Endothelial cell of umbilical vein (primary cell): ENCODE measurements around the gene ATP5F1B. TPM values are rescaled to one million over a fixed set of nuclear protein-coding genes. Genes with fewer than 3 reads are reported as not detected.

Source experiments
- BruUV-seq: library from RNA; stranded (reverse); fragments of 400-500 nt; replicated peaks from 2 replicates; lab custom pipeline; 2021; lab: Mats Ljungman, UMichigan
- CTCF ChIA-PET: fragments of 300-600, 350-600 bp; sonication (Branson Sonifier 250); formaldehyde crosslinking; loops from one replicate; lab custom pipeline; 2021; ENCODE audit warnings: antibody characterized with exemption, inconsistent platforms; lab: Charles Lee
- POLR2A ChIA-PET: fragments of 300-600, 350-600 bp; sonication (Branson Sonifier 250); formaldehyde crosslinking; loops from one replicate; lab custom pipeline; 2021; ENCODE audit warnings: antibody characterized with exemption, inconsistent platforms; lab: Charles Lee
- DNase-seq: peaks from one replicate; pipeline ENCODE4 v3.0.0-alpha.2; 2011; ENCODE audit warnings: low read depth, low spot score
- FAIRE-seq: peaks from 2 replicates; lab custom pipeline; 2011; peaks lifted over from hg19 to GRCh38; lab: Jason Lieb, UNC
- H2AFZ ChIP-seq: 2 replicates; pipeline ENCODE4 v1.6.0; 2012; ENCODE audit warnings: low read depth, low read length, control low read depth, inconsistent platforms
- H3K27ac ChIP-seq: 2 replicates; pipeline ENCODE4 v1.5.1; 2011; ENCODE audit warnings: low read depth, mild to moderate bottlenecking, control low read depth, low read length, moderate library complexity; ENCODE audit not compliant: insufficient read depth
- H3K27me3 ChIP-seq, 2 experiments: 2 replicates each; pipeline versions ENCODE4 v1.6.0 to v1.6.1; 2011; ENCODE audit warnings: low read length in 2 of 2, mixed read lengths in 1 of 2; ENCODE audit not compliant: control insufficient read depth in 2 of 2, insufficient read depth in 2 of 2
- H3K36me3 ChIP-seq, 2 experiments: 2 replicates in 1 of 2; 3 replicates in 1 of 2; pipeline ENCODE4 v1.5.1; 2011; ENCODE audit warnings: low read length in 2 of 2, mild to moderate bottlenecking in 1 of 2, moderate library complexity in 1 of 2; ENCODE audit not compliant: control insufficient read depth in 2 of 2, insufficient read depth in 2 of 2; ENCODE audit errors: extremely low read depth in 1 of 2
- H3K4me1 ChIP-seq: 3 replicates; pipeline ENCODE4 v1.5.1; 2011; ENCODE audit warnings: mild to moderate bottlenecking, low read length; ENCODE audit not compliant: control insufficient read depth, insufficient read depth; ENCODE audit errors: extremely low read depth
- H3K4me2 ChIP-seq: 2 replicates; pipeline ENCODE4 v1.6.1; 2011; ENCODE audit warnings: low read length, control low read depth, mixed read lengths; ENCODE audit not compliant: insufficient read depth
- H3K4me3 ChIP-seq, 3 experiments: fragments of 200-600 bp in 1 of 3; sonication (generic), shearing (Covaris generic) in 1 of 3; replicated peaks in 1 of 3; 2 replicates each; pipeline ENCODE4 v1.5.1; 2011 to 2016; ENCODE audit warnings: control low read depth in 3 of 3, low read length in 3 of 3, mild to moderate bottlenecking in 2 of 3, inconsistent platforms in 1 of 3, low read depth in 1 of 3, moderate library complexity in 1 of 3; ENCODE audit not compliant: insufficient read depth in 1 of 3
- H3K79me2 ChIP-seq: 2 replicates; pipeline ENCODE4 v1.6.0; 2012; ENCODE audit warnings: low read length, inconsistent platforms; ENCODE audit not compliant: control insufficient read depth, insufficient read depth
- H3K9ac ChIP-seq: replicated peaks from 2 replicates; pipeline ENCODE3; 2011; ENCODE audit warnings: low read length, control low read depth; ENCODE audit not compliant: insufficient read depth; ENCODE audit errors: extremely low read depth
- H3K9me1 ChIP-seq: replicated peaks from 3 replicates; pipeline ENCODE4 v1.6.0; 2011; ENCODE audit warnings: mild to moderate bottlenecking, low read length; ENCODE audit not compliant: control insufficient read depth, insufficient read depth; ENCODE audit errors: extremely low read depth
- H3K9me3 ChIP-seq: replicated peaks from 2 replicates; pipeline ENCODE4 v1.5.1; 2012; ENCODE audit warnings: low read length, inconsistent platforms; ENCODE audit not compliant: control insufficient read depth, insufficient read depth
- H4K20me1 ChIP-seq: replicated peaks from 2 replicates; pipeline ENCODE3; 2011; ENCODE audit warnings: mild to moderate bottlenecking, low read length; ENCODE audit not compliant: control insufficient read depth, insufficient read depth; ENCODE audit errors: extremely low read depth
- EZH2 ChIP-seq: IDR thresholded peaks from 2 replicates; pipeline ENCODE4 v1.6.1; 2012; ENCODE audit warnings: borderline replicate concordance, low read depth, mild to moderate bottlenecking, moderate library complexity, low read length, inconsistent platforms; ENCODE audit not compliant: severe bottlenecking
- FOS ChIP-seq: IDR thresholded peaks from 2 replicates; pipeline ENCODE4 v1.6.1; 2011; ENCODE audit warnings: mild to moderate bottlenecking, low read length, moderate library complexity, borderline replicate concordance; ENCODE audit not compliant: insufficient read depth
- GATA2 ChIP-seq: IDR thresholded peaks from 2 replicates; pipeline ENCODE4 v1.7.0; 2011; ENCODE audit warnings: low read depth, mild to moderate bottlenecking, moderate library complexity, mixed read lengths, low read length; ENCODE audit not compliant: insufficient read length, insufficient read depth
- JUN ChIP-seq: IDR thresholded peaks from 2 replicates; pipeline ENCODE4 v1.6.1; 2011; ENCODE audit warnings: borderline replicate concordance, low read depth; ENCODE audit not compliant: insufficient read length, insufficient read depth
- MYC ChIP-seq: IDR thresholded peaks from one replicate; pipeline ENCODE4 v1.6.1; 2011; ENCODE audit warnings: mild to moderate bottlenecking, low read depth, low read length
- POLR2A ChIP-seq: IDR thresholded peaks from 2 replicates; pipeline ENCODE4 v1.6.1; 2012; ENCODE audit warnings: low read depth, mild to moderate bottlenecking, control low read depth, low read length
- POLR2AphosphoS5 ChIP-seq: IDR thresholded peaks from 2 replicates; pipeline ENCODE4 v1.6.1; 2012; ENCODE audit warnings: low read depth, mild to moderate bottlenecking, control low read depth, low read length, moderate library complexity; ENCODE audit not compliant: insufficient read depth
- dilution Hi-C: fragments of 300-500 bp; cut with MboI; formaldehyde crosslinking; loops from one replicate; pipeline ENCODE4 v1.15.0; 2019; ENCODE audit warnings: low sequenced_read_pairs; ENCODE audit not compliant: extremely low pct_ligation_motif_present
- intact Hi-C: fragments of 100-400 bp; cut with micrococcal nuclease; formaldehyde crosslinking; loops from one replicate; pipeline ENCODE4 v1.10.0; 2022
- polyA plus RNA-seq, 4 experiments: library from polyadenylated mRNA; depleted of rRNA in 3 of 4; stranded (reverse) in 3 of 4; unstranded in 1 of 4; fragments of >200 nt; gene quantifications; 2 replicates each; pipeline versions ENCODE4 v1.2.1 to v1.2.3, GENCODE V29; 2011 to 2012; ENCODE audit warnings: missing spikeins in 1 of 4
- total RNA-seq: library from RNA; stranded (reverse); gene quantifications from 2 replicates; pipeline ENCODE4 v1.2.3, GENCODE V29; 2021
- TF ChIP-seq, protein P1 (sequence below): IDR thresholded peaks from 2 replicates; pipeline ENCODE4 v1.6.1; 2011; ENCODE audit not compliant: insufficient read depth, insufficient read length
- TF ChIP-seq, protein P2 (sequence below), 2 donors: IDR thresholded peaks; 1 replicate in 1 of 2; 2 replicates in 1 of 2; pipeline ENCODE4 v1.5.1; 2011; ENCODE audit warnings: low read length in 2 of 2, mild to moderate bottlenecking in 2 of 2, moderate library complexity in 2 of 2, control low read depth in 1 of 2, inconsistent platforms in 1 of 2, low read depth in 1 of 2; ENCODE audit not compliant: insufficient read depth in 1 of 2; ENCODE audit errors: extremely low read depth in 1 of 2

The ATP5F1B gene
- total and polyA plus RNA-seq, 2 donors (not counting 3 experiments of a cell fraction or from before 2014, with no cell fraction given): 590 to 829 TPM

GRCh38 chr12:56676851-56677580 is 31.2 kb upstream of the ATP5F1B start:
- Histone ChIP-seq H3K4me1 (no peaks in the 10 kb centered on the region), H3K36me3 (peaks cover 6 to 15% of the 10 kb centered on the region in 2 experiments), H3K9ac (no peak overlapping the region), H3K79me2 (peaks cover 99% of the 10 kb centered on the region), H3K27me3 (no peaks in the 10 kb centered on the region), H3K9me1 (no peaks in the 10 kb centered on the region), H3K9me3 (no peaks in the 10 kb centered on the region), H4K20me1 (peaks cover 8% of the 10 kb centered on the region), H3K4me3 (no peak overlapping the region), H2AFZ (no peak overlapping the region), H3K4me2 (no peak overlapping the region), H3K27ac (no peak overlapping the region)
- CTCF ChIA-PET: interaction anchor here (1.8 kb wide), 1 partner anchor 40 kb away, joined by 9 read pairs; no protein-coding TSS in a partner anchor
- no peak for FAIRE-seq
- POLR2A ChIA-PET: no interaction called here
- DNase-seq: no peak
- dilution Hi-C loops (no loop called here), intact Hi-C loops (no loop called here)
- TF ChIP-seq POLR2AphosphoS5 (no peak), JUN (no peak)
- BruUV-seq: no TSS peak

DNA sequence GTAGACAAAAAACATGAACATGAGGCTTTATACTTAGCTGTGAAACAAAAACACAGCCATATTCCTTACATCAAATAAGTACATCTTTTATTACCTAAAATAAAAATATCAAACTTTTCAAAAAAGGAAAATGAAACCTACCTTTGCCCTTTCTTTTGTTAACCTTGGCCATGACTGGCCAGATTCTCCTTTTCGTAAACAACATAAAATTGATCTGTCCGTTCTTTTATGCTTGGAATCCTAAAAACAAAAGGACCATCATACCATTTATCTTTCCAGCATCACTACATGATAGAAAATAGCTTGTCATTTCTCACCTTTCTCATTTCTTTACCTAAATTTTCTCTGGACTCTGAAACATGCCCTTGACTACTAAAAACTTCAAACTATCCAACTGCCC is 25.8 kb upstream of the ATP5F1B start:
- no peaks in the 10 kb centered on the region for H3K9me1 ChIP-seq
- dilution Hi-C loops: no loop called here

More for the DNA sequence above, 25.8 kb upstream of the ATP5F1B start:
- peaks cover 5% of the 10 kb centered on the region for H4K20me1 ChIP-seq
- H3K27ac ChIP-seq: no peak overlapping the region
- no peak overlapping the region for H3K4me3 ChIP-seq
- BruUV-seq: no TSS peak
- H2AFZ ChIP-seq: no peak overlapping the region
- DNase-seq: no peak
- intact Hi-C loops: no loop called here
- peaks cover 17 to 37% of the 10 kb centered on the region in 2 experiments for H3K36me3 ChIP-seq
- H3K4me2 ChIP-seq: no peak overlapping the region
- H3K9me3 ChIP-seq: no peaks in the 10 kb centered on the region
- no peaks in the 10 kb centered on the region for H3K4me1 ChIP-seq
- H3K27me3 ChIP-seq: no peaks in the 10 kb centered on the region
- ChIA-PET POLR2A (no interaction called here), CTCF (interaction anchor here (1.7 kb wide), 1 partner anchor 16 kb away, joined by 6 read pairs; the partner anchor contains the start of gene PTGES3)
- no peak overlapping the region for H3K9ac ChIP-seq
- H3K79me2 ChIP-seq: peaks cover 85% of the 10 kb centered on the region
- FAIRE-seq: no peak
- TF ChIP-seq POLR2A (no peak), GATA2 (no peak), EZH2 (no peak), POLR2AphosphoS5 (no peak), FOS (no peak), JUN (no peak), MYC (no peak)
- TF ChIP-seq, protein P1, sequence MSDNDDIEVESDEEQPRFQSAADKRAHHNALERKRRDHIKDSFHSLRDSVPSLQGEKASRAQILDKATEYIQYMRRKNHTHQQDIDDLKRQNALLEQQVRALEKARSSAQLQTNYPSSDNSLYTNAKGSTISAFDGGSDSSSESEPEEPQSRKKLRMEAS: no peak
- TF ChIP-seq, protein P2, sequence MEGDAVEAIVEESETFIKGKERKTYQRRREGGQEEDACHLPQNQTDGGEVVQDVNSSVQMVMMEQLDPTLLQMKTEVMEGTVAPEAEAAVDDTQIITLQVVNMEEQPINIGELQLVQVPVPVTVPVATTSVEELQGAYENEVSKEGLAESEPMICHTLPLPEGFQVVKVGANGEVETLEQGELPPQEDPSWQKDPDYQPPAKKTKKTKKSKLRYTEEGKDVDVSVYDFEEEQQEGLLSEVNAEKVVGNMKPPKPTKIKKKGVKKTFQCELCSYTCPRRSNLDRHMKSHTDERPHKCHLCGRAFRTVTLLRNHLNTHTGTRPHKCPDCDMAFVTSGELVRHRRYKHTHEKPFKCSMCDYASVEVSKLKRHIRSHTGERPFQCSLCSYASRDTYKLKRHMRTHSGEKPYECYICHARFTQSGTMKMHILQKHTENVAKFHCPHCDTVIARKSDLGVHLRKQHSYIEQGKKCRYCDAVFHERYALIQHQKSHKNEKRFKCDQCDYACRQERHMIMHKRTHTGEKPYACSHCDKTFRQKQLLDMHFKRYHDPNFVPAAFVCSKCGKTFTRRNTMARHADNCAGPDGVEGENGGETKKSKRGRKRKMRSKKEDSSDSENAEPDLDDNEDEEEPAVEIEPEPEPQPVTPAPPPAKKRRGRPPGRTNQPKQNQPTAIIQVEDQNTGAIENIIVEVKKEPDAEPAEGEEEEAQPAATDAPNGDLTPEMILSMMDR (IDR thresholded peaks at IDR 0.05; ENCODE audit: extremely low read depth in 1 of 2, insufficient read depth in 1 of 2, low read depth in 1 of 2, low read length in 2 of 2): no peak
